ENCODE results near the gene PRTFDC1.

GRCh38 chr10:24853661-24854060, 98.7 kb downstream of the PRTFDC1 start:
- no peak for TF ChIP-seq POLR2AphosphoS5 (IDR thresholded peaks at IDR 0.05; ENCODE audit: low read depth, low read length)
- TF ChIP-seq, protein P1, sequence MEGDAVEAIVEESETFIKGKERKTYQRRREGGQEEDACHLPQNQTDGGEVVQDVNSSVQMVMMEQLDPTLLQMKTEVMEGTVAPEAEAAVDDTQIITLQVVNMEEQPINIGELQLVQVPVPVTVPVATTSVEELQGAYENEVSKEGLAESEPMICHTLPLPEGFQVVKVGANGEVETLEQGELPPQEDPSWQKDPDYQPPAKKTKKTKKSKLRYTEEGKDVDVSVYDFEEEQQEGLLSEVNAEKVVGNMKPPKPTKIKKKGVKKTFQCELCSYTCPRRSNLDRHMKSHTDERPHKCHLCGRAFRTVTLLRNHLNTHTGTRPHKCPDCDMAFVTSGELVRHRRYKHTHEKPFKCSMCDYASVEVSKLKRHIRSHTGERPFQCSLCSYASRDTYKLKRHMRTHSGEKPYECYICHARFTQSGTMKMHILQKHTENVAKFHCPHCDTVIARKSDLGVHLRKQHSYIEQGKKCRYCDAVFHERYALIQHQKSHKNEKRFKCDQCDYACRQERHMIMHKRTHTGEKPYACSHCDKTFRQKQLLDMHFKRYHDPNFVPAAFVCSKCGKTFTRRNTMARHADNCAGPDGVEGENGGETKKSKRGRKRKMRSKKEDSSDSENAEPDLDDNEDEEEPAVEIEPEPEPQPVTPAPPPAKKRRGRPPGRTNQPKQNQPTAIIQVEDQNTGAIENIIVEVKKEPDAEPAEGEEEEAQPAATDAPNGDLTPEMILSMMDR (IDR thresholded peaks at IDR 0.05 in 2 of 3, conservative IDR thresholded peaks at IDR 0.05 in 1 of 3; ENCODE audit: borderline replicate concordance in 1 of 3, insufficient read depth in 1 of 3, low read depth in 2 of 3, low read length in 2 of 3): no peak
- no peak for TF ChIP-seq SP1 (IDR thresholded peaks at IDR 0.05; ENCODE audit: low read depth)
- TF ChIP-seq EZH2 (IDR thresholded peaks at IDR 0.05): no peak
- no peak for TF ChIP-seq MAX (IDR thresholded peaks at IDR 0.05)
- no peak for TF ChIP-seq ZNF274 (IDR thresholded peaks at IDR 0.05; ENCODE audit: low read depth, low read length)
- TF ChIP-seq CEBPB (IDR thresholded peaks at IDR 0.05; ENCODE audit: low read depth): no peak
- TF ChIP-seq, protein P2, sequence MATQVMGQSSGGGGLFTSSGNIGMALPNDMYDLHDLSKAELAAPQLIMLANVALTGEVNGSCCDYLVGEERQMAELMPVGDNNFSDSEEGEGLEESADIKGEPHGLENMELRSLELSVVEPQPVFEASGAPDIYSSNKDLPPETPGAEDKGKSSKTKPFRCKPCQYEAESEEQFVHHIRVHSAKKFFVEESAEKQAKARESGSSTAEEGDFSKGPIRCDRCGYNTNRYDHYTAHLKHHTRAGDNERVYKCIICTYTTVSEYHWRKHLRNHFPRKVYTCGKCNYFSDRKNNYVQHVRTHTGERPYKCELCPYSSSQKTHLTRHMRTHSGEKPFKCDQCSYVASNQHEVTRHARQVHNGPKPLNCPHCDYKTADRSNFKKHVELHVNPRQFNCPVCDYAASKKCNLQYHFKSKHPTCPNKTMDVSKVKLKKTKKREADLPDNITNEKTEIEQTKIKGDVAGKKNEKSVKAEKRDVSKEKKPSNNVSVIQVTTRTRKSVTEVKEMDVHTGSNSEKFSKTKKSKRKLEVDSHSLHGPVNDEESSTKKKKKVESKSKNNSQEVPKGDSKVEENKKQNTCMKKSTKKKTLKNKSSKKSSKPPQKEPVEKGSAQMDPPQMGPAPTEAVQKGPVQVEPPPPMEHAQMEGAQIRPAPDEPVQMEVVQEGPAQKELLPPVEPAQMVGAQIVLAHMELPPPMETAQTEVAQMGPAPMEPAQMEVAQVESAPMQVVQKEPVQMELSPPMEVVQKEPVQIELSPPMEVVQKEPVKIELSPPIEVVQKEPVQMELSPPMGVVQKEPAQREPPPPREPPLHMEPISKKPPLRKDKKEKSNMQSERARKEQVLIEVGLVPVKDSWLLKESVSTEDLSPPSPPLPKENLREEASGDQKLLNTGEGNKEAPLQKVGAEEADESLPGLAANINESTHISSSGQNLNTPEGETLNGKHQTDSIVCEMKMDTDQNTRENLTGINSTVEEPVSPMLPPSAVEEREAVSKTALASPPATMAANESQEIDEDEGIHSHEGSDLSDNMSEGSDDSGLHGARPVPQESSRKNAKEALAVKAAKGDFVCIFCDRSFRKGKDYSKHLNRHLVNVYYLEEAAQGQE (IDR thresholded peaks at IDR 0.05; ENCODE audit: low read depth): no peak
- TF ChIP-seq POLR2A (IDR thresholded peaks at IDR 0.05; ENCODE audit: borderline replicate concordance, extremely low read depth, insufficient read depth, insufficient read length): no peak
- no peak for TF ChIP-seq YY1 (IDR thresholded peaks at IDR 0.05; ENCODE audit: extremely low read depth, insufficient replicate concordance, low read depth, low read length)
- no peak for TF ChIP-seq SIN3A (IDR thresholded peaks at IDR 0.05; ENCODE audit: low read depth)
- TF ChIP-seq, protein P3, sequence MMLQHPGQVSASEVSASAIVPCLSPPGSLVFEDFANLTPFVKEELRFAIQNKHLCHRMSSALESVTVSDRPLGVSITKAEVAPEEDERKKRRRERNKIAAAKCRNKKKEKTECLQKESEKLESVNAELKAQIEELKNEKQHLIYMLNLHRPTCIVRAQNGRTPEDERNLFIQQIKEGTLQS (IDR thresholded peaks at IDR 0.05): no peak
- no peak for TF ChIP-seq JUND (IDR thresholded peaks at IDR 0.05)
- TF ChIP-seq EZH2phosphoT487 (IDR thresholded peaks at IDR 0.05; ENCODE audit: borderline replicate concordance): no peak

Data from HCT116 (cell line).